ENCODE measurements around the gene CMKLR1.

CMKLR1 gene

DNA sequence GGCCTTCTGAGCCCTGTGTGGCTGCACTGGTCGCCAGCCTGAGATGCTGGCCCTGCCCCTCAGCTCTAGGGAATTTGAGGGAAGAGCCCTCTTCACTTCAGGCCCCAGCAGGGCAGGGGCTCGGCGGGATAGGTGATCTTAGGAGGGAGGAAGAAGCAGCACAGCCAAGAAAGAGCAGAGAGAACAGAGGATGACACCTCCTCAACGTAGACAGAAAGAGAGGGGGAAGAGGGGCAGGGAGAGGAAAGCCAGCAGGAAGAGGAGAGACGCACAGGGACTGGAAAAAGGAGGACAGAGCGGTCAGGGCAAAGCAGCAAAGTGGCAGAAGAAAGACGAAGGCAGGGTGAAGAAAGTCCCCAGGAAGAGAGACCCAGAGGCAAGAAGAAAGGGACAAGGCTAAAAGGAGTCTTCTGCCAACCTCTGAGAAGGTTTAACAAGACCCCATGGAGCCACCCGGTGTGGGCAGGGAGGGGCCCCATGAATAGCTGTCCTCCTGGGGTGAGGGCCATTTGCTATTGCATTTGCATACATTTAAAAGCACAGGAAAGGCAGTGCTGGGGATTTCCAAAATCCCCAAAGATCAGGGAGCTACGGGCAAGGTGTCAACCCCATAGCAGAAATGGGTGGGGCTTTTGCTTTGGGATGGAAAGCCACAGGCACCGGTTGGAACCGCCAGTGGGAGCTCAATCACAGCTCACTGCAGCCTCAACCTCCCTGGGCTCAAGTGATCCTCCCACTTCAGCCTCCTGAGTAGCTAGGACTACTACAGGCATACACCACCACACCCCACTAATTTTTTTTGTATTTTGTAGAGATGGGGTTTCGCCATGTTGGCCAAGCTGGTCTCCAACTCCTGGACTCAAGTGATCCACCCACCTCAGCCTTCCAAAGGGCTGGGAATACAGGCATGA, 22.7 kb downstream of the CMKLR1 start:
- no peak for DNase-seq (ENCODE audit: low spot score)

DNA sequence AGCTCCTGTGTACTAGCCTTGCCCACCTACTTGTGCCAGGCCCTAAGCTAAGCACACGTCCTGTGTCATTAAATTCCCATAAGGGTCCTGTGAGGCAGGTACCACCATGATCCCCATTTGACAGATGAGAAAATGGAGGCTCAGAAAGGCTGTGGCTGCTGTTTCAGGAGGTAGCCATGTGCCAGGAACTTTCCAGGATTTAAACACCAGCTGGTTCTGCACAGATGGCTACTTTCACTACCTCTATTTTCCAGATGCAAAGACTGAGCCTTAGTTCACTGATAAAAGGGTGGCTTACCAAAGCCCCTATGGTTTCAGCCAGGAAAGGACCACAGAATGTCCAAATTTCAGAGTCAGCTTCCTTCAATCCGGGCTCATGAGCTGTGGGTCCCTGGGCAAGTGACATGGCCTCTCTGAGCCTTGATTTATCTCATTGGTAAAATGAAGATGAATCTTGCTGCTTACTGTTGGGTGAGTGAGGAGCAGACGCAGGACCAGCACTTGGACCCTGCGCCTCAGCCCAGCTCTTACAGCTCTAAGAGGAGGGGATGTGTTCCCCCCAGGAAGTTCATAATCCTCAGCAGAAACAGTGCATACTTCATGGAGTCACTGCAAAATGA, 23.5 kb downstream of the CMKLR1 start:
- DNase-seq (ENCODE audit: low spot score), result no peak

- no peak for DNase-seq (ENCODE audit: low spot score)
These were observed 25.3 kb downstream of the CMKLR1 start for GRCh38 chr12:108313606-108314351.

DNA sequence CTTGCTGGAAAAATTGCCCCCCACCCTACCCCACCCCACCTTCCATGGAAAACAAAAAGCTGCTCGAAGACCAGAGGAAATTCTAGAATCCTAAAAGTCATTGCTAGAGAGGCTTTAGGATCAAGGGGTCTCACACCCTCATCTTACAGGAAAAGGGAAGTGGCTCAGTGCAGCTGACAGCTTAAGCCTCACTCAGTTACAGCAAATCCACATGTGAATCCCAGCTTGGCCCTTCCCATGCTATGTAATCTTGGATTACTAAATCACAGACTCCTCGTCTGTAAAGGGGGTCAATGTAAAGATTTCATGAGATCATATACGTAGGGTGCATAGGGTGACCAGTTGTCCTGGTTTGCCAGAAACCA, 25.9 kb downstream of the CMKLR1 start:
- no peak for DNase-seq (ENCODE audit: low spot score)

DNA sequence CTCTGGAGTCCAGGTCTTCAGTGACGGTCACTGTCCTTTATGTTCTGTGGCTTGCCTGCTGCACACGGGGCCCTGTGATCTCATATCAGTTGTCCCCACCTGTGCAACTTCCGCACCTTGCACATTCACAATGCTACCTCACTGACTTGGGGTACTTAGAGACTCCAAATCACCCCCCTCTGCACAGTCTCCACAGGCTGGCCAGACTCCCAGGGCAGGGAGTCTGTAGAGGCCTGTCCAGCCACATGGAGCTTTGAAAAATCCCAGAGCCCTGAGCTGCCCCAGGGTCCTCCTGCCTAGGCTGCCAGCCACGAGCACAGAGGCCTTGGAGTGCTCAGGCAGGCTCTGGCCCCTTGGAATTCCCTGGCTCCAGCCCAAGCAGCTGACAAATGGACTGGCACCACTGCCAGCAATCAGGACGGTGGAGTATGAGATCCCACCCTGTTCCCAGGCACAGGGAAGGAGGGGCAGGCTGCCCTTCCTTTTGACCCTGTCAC, 26.4 kb downstream of the CMKLR1 start:
- no peak for DNase-seq (ENCODE audit: low spot score)

- DNase-seq (ENCODE audit: low spot score), result no peak
These were observed 26.9 kb downstream of the CMKLR1 start for GRCh38 chr12:108312073-108312659.

DNA sequence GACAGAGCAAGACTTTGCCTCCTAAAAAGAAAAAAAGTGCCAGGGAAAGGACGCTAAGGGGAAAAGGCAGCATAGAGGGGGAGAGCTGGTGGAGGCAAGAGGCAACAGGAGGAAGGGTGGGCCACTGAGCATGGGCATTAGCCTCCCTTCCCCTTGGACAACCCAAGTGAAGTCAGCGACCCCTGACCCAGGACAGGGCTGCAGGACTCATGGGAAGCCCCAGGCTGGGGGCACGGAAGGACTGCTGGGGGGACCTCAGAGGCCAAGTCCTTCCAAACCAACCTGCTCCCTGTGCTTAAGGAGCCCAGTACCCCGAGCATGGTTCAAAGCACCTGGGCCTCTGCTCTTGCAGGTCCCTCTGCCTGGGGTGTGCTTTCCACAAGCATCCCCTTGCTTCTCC, 27.5 kb downstream of the CMKLR1 start:
- no peak for DNase-seq (ENCODE audit: low spot score)

GRCh38 chr12:108310489-108310888, 28.6 kb downstream of the CMKLR1 start:
- DNase-seq (ENCODE audit: low spot score), result no peak

DNA sequence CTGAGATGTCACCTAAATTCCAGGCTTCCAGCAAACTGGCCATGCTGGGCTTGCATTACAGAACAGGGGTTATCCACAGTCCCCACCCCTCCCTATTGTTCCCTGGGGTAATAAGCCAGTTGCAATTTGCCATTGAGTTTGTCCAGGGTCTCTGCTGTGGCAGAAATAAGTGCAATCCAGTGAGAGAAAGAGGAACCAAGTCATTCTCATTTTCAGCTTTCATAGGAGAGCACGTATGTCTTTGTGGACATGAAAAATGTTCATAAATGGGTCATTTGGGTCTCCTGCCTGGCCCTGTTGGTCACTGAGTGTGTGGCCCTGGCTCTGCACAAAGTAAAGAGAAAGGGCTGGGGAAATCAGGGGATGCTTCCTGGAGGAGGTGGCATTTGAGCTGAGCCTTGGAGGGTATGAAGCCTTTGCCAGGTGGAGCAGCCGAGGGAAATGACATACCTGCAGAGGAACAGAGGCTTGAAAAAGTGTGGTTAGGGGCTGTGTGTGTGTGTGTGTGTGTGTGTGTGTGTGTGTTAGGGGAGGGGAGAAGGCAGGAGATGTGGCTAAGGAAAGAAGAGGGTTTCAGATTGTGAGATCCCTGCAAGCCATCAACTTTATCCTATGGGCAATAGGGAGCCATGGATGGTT, 29.3 kb downstream of the CMKLR1 start:
- DNase-seq (ENCODE audit: low spot score), result no peak

- DNase-seq (ENCODE audit: low spot score), result no peak
These were observed 30.6 kb downstream of the CMKLR1 start for GRCh38 chr12:108308395-108309085.

GRCh38 chr12:108307006-108307405, 32.1 kb downstream of the CMKLR1 start:
- no peak for DNase-seq (ENCODE audit: low spot score)

GRCh38 chr12:108306506-108306905, 32.6 kb downstream of the CMKLR1 start:
- DNase-seq (ENCODE audit: low spot score), result no peak

DNA sequence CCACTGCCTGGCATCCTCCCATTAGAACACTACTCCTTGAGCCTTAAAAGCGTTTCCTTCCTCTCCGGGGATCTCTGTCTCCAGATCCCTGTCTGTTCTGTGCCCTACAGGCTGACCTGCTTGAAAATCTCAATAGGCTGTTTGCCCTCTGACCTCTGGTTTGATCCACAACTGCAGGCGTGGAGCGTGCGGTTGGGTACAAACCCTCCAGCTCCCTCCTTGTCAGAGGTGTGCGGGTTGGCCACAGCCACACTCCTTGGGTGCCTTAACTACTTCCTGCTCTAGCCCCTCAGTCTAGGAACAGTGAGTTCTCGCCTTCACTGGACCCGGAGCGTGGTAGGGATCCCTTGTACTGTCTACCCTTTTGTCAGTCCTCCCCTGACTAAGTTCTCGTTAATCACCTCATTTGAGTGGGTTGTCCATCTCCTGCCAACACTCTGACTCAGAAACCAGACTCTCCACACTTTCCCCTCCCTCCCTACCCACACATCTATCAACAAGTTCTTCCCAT, 33.1 kb downstream of the CMKLR1 start:
- DNase-seq (ENCODE audit: low spot score), result no peak

DNA sequence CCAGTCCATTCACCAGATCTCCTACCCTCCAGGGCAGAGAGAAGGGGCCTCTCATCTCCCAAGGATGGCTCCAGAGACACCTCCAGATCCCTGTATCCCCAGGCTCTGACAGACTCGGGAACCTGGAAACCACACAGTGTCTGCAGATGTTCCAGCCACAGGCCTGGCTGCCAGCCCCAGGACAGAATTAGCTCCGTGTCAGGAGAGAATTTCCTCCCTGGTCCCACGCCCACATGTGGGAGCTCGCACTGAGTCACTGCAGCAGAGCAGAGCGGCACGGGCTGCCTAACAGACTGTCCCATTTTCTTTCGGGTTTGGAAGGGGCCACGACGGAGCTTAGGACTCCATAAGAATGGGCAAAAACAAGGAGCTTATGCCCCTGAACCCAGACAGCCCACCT, 33.6 kb downstream of the CMKLR1 start:
- no peak for DNase-seq (ENCODE audit: low spot score)

DNA sequence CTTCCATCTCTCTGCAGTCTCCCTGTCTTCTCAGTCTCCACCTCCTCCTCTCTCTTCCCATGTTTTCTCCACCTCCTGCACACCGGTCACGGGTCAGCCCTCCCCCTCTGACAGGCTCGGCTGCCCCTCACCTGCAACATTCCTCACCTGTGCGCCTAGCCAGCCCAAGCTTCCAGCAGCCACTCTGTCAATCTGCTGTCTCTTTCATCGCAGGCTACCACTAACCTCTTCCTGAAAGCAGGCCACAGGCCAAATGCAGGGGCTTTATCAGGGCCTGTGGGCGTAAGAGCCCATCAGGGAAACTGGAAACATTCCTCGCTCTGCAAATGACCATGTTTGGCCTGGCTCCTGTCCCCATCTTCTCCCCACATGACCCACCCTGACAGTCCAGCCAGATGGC, 34.5 kb downstream of the CMKLR1 start:
- DNase-seq (ENCODE audit: low spot score), result no peak

DNA sequence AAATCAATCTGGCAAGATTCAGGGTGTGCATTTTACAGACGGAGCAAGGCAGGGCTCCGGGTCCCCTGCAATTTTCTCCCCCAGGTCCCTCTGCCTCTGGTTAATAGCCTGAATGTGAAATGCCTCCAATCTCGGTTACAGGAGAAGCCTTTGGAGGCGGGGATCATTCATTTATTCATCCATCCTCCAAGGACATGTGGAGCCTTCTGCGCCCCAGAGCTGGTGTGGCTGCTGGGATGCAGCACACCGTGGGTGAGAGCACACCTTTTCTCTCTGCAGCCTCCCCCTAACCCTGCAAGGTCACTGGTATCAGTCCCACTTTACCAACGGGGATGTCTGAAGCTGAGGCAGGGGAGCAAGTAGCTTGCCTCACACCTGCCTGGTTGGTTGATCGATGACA, 35.4 kb downstream of the CMKLR1 start:
- no peak for DNase-seq (ENCODE audit: low spot score)

DNA sequence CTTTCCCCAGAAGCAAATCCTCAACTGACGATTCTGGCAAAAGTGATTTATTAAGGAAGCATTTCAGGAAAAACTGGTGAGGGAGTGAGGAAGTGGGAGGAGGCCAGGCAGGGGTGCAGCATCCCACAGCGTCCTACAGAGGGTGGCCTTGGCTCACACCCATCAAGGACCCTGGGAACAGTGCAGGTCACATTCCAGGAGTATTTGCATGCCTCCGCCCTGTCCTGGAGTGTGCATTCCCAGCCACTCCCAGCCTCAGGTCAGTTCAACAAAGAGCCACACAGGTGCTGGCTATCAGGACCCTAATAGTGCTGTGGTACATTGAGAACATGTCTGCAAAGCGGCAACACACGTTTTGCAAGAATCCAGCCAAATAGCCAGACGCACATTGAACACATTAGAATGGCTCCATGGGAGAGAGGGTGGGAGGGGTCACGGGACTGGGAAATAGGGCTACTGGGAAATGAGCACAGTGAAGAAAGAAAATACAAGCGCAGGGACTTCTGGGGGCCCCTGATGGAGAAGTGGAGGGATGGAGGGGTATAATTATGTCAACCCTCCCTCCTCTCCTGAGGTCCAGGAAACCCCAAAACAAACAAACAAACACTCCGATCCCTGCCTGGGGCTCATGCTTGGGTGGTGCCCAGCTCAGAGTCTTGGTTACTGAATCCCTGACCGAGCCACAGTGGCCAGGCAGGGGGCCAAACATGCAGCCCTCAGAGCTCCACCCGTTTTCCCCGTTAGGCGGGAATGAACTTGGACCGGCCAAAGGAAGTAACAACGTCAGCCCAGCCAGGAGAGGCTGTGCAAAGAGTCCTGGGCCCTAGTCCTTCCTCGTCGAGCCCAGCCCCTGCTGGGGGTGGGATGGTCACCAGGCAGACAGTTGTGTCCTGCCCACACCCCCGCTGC, 36.5 kb downstream of the CMKLR1 start:
- DNase-seq (ENCODE audit: low spot score), result no peak

DNA sequence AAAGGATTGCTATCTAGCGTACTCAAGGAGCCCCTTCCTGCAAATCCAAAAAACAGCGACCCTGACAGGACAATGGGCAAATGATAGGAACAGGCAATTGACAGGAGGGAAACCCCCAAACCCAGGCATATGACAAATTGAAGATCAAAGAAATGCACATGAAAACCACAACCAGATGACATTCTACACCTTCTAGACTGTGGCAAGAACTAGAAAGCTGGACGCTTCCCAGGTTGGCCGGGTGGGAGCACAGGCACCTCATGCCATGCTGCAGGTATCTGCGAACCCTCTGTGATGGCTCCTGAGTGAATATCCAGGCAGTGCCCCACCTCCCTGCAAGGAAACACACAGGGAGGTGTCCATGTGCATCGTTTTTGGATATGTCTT, 37.1 kb downstream of the CMKLR1 start:
- no peak for DNase-seq (ENCODE audit: low spot score)

DNA sequence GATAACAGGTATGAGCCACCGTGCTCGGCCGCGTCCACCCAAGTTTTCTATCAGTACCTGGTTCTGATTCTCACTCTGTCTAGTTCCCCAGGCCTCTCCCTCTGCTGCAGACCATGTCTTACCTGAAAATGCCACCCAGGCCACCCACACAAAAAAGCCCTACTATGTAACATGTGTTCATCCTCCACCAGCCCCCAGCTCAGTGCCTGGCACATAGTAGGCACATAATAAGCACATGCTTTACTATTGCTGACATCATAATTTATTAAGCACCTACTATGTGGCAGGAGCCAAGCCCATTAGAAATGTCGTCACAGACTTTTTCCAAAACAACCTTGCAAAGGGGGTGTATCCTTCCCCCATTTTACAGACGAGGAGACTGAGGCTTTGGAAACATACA, 37.8 kb downstream of the CMKLR1 start:
- DNase-seq (ENCODE audit: low spot score), result no peak
